GM21737 (cell line): ENCODE results near the gene TAF5L.
"Not testable (repeated sequence)": the region's sequence is repeated elsewhere in the genome, so short reads cannot be mapped to it uniquely, and the experiment has no call there.

Source experiments
- ATAC-seq: cut with Tn5 transposase; IDR thresholded peaks from one replicate; pipeline ENCODE4 v1.9.1; 2021; ENCODE audit warnings: mild to moderate bottlenecking, moderate library complexity; ENCODE audit not compliant: unreplicated experiment

Gene TAF5L

DNA sequence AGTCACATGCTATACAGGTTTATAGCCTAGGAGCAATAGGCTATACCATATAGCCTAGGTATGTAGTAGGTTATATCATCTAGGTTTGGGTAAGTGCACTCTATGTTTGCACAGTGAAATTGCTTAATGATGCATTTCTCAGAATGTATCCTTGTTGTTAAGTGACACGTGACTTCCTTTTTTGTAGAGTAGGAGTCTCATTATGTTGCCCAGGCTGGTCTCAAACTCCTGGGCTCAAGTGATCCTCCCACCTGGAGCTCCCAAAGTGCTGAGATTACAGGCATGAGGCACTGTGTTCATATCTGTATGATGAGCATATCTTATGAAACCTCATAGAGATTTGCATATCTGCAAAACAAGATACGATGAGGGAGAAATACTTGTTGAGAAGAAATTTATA, 53.6 kb downstream of the TAF5L start:
- ATAC-seq: no peak

GRCh38 chr1:229570891-229571516, 54.9 kb downstream of the TAF5L start:
- no peak for ATAC-seq

DNA sequence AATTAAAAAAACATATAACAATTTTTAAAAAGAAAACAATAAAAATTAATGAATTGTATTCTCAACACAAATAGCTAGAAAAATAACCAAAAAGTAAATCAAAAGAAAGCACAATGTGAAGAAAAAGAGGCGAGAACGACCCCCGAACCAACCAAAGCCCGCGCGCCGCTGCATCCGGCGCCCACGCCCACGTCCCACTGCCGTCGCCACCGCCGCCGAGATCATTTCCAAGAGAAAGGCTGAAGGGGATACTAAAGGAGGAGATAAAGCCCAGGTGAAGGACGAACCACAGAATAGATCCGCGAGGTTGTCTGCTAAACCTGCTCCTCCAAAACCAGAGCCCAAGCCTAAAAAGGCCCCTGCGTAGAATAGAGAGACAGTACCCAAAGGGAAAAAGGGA, 55.6 kb downstream of the TAF5L start:
- no peak for ATAC-seq

GRCh38 chr1:229567109-229567868, 58.6 kb downstream of the TAF5L start:
- ATAC-seq: no peak

GRCh38 chr1:229563701-229564100, 62.2 kb downstream of the TAF5L start:
- no peak for ATAC-seq

DNA sequence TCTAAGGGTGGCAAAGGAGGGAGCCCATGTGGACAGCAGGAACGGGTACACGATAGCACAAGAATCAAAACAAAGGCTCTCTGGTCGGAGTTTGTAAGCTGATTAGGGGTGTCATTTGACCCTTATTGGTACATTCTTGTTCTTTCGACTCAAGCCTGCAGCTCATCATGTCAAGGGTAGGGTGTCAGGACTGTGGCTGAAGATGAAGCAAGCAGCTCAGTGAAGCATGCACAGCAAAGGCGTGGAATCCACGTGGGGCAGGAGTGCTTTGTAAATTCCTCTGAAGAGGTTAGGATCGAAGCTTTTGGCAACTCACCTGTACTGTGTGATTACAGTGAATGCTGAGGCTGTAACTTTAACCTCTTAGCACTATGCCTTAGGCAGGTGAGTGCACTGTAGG, 62.7 kb downstream of the TAF5L start:
- no peak for ATAC-seq

DNA sequence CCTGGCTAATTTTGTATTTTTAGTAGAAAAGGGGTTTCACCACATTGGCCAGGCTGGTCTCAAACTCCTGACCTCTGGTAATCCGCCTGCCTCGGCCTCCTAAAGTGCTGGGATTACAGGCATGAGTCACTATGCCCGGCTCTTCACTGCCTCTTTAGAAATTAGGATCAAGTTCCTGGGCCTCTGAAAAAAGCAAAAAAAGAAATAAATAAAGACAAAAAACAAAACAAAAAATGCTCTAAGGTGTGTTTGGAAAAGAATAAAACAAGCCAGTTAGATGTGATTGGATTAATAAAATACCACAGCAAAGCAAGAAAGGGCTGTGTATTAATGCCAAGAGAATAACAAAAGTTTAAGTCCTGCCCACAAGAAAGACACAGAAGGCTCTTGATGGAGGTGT, 63.2 kb downstream of the TAF5L start:
- ATAC-seq: no peak

DNA sequence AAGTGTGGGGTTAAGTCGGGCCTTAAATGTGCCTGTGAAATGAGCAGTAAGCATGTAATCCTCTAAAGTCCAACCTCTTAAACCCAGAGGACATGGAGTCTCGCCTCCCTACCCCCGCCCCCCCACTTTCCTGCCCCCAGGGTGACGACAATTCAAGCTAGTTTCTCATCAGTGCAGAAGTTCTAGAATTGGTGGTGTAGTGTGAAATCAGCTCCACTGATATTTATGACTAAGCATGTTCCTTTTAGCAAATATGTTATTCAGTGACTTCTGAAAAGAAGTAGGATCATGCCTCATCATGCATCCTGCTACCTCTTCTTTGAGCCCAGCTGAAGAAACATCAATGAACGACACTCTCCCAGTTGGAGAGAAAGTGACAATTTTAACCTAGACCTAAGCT, 64.8 kb downstream of the TAF5L start:
- no peak for ATAC-seq

GRCh38 chr1:229560124-229560523, 65.8 kb downstream of the TAF5L start:
- not testable (repeated sequence) for ATAC-seq

- ATAC-seq: not testable (repeated sequence)
Measured at GRCh38 chr1:229559336-229559801, 66.6 kb downstream of the TAF5L start.

DNA sequence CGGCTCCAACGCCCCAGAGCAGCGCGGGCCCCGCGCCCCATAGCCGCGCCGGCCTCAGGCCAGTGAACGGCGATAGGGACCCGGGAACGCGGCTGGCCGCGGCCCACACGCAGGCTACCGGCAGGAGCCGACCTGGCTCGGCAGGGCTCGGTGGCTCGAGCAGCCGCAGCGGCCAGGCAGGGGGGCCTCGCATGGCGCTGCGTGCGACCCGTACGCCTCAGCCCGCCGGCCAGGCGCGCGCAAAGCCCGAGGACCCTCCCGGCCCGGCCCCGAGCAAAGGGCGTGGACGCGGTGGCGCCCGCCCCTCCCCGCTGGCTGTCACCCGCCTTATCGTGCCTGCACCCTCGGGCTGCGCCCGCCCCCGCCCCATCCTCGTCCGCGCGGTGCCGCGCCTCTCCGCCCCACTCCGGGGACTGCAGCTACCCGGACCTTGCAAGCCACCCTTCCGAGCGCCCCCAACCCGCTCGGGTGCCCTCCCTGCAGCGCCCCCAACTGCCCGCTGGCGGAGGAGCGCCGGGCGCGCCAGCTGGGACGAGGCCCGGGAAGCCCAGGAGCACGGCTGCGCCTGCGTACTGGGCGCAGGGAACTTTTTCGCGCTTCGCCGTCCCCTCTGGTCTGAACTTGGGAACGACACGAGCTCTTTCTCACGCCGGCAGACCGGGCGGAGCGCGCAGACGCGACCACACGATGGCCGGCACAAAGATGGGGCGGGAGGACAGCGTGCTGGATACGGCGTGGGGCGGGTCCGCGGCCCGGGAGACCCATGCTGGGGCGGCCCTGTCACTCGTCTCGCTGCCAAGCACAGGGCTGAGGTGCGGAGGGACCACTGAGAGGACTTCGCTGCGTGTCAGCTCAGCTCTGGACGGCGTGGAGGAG, 67.2 kb downstream of the TAF5L start, which contains the start of gene ABCB10:
TSS of gene ABCB10 (minus strand) at position 248 of the 876 bp plus-strand sequence. CDS start at position 193, 55 bp downstream.
- ATAC-seq: peak; percentile 82

GRCh38 chr1:229557913-229558414, 68.0 kb downstream of the TAF5L start:
- peak; percentile 43 for ATAC-seq

DNA sequence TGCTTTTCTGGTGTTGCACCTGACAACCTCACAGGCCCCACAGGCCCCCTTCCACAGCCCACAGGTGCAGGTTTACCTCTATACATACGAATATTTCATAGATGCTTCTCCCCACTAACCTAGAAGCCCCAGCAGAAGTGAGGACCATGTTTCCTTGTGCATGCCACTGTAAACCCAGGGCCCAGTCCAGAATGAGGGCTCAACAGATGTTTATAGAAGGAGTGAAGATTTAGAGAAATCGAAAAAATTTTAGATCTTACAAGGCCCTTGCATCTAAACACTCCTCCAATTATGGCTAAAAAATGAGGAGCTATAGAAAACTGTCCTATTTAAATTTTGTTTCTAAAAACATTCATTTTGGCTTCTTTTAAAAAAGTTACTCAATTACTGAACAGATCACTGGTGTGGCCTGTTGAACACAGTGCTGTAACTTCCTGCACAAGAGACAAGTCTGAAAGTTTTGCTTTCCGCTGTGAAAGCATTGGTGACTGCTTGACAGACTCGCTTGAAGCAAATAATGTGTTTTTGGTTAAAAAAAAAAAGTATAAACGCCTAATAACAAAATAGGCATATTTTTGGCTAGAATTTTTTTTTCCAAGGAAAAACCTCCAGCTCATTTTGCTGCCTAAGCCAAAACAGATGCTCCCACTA, 68.6 kb downstream of the TAF5L start:
- no peak for ATAC-seq

DNA sequence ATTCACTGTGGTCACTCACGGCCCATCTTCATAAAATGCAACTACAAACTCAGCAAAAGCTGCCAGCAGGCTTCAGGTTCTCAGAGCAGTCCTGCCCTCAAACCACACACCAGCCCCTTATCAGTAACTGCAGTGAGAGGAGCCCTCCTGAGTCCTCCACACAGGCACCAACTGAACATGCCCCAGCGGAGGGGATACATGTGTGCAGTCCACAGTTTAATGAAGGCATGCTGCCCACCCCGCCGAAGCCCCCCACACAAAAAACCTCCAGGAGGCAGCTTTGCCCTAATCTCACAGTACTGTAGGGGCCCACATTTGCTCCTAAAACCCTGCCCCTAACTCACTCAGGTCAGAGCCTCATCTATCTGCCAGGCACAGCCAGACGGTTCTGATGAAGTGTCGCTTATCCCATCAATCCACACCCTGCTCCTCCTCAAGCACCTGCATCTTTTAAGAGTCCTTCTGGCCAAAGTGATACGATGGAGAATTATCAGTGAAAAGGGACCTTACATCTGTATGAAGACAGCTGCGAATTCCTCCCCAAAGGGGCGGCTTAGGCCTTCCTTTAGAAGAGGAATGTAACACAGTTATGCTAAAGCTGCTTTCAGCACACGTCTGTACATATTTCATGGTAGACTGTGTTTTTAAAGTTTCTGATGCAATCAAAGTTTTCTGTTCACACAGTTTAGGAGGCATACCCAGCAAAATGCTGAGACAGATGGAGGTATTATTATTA, 70.9 kb downstream of the TAF5L start:
- ATAC-seq: no peak

DNA sequence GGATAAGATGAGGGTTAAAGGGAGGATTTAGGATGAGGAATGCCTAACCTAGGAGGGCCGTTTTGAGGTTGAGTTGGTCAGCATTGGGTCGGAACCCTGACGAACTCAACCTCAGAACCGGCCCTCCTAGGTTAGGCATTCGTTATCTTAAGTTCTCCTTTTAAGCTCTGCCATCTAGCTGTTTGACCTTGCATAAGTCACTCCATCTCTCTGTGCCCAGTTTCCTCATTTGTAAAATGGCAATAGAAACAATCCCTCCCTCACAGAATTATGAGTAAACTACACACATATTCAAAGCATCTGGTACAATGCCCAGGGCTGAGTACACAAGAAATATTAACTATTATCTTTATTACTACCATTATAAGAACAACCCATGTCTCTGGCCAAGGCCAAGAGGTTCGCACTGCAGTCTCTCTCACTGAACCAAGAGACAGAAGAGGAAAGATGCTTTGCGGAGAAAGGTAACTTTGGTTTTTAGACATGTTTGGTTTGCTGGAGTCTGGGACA, 72.2 kb downstream of the TAF5L start:
- ATAC-seq: no peak

- no peak for ATAC-seq
Measured at GRCh38 chr1:229552732-229553131, 73.2 kb downstream of the TAF5L start.

DNA sequence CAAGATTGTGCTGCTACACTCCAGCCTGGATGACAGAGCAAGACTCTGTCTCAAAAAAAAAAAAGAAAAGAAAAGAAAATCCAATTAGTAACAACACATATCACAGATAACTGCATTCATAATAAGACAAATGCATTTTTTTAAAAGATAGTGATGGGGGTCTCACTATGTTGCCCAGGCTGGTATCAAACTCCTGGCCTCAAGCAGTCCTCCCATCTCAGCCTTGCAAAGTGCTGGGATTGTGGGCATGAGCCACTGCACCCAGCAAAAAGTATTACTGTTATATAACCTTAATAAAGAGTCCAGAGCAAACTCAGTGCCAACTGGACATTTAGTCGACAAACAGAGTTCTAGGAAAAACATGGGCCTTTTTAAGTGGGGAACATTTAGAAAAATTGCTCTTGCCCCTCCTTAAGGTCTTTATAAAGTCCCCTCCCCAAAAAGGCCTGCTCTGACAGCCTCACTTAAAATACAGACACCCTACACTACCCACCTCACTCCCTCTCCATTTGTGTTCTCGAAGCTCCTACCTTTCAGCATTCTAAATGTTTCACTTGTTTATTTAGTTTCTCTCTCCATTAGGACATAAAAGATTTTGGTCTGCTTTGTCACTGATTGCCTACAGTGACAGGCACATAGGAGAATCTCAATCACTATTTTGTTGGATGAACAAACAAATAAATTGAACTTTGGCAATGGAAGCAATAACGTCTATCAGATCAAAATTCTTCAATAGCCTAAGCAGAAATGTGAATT, 74.9 kb downstream of the TAF5L start:
- no peak for ATAC-seq

DNA sequence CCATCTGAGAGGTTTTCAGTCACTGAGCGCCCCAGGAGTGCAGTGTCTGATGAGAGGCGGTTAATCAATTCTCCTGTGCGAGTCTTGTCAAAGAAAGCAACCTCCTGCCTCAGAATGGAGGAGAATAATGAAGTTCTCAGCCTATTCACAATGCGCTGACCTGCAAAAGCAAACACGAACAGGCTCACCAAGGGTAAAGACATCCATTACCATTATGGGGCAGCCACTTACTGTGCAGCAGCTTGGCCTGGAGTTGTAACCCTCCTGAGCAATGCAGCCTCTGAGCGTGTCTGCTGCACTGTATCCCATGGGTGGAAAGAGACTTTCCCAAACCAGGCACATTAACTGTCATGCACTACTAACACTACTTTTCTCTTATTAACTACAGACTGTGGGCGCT, 78.4 kb downstream of the TAF5L start:
- no peak for ATAC-seq

DNA sequence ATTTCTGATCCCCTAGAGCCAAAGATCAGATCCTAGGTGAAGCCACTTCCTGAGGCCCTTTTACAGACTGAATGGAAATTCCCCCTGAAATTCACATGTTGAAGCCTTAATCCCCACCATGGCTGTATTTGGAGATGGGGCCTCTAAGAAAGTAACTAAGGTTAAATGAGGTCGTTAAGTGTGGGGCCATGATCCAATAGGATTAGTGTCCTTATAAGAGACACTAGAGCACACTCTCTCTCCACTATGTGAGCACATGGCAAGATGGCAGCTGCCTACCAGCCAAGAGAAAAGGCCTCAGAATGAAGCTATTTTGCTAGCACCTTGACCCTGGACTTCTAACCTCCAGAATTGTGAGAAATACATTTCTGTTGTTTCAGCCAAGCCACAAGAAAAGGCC, 81.3 kb downstream of the TAF5L start:
- ATAC-seq: no peak
